Measurements from ENCODE around the gene ZNF17. TPM values are rescaled to one million over a fixed set of nuclear protein-coding genes. Genes with fewer than 3 reads are reported as not detected.

Gene ZNF17
- total and polyA plus RNA-seq, 2 experiments from 2014 or later: 2.6 to 10.7 TPM

DNA sequence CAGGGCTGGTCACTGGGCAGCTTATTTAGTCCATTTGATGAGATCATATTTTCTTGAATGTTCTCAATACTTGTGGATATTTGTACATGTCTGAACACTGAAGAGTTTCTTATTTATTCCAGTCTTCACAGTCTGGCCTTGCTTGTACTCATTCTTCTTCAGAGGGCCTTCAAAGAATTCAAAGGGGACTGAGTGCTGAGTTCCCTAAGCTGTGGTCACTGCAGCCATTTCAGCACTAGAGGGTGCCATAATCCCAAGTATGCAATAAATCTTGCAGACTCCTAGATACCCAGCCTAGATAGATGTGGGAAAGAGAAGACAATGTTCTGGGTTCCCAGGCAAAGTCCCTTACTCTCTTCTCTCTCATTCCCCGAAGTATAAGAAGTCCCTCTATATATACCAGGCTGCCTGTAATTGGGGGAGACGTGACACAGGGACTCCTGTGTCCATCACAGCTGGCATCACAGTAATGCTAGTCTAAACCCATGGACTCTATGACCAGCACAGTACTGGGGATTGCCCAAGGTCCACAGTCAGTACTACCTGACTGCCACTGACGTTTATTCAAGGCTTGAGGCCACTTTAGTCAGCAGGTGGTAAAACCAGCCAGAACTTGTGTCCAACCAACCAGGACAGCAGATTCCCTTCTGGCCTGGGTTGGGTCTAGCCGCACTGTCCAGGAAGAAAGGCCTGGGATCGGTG, 54.9 kb downstream of the ZNF17 start:
- DNase-seq (ENCODE audit: low spot score): peak; percentile 82
- H3K27me3 Mint-ChIP-seq (ENCODE audit: insufficient read depth, low read depth, poor library complexity): peaks cover 9% of the 10 kb centered on the region

DNA sequence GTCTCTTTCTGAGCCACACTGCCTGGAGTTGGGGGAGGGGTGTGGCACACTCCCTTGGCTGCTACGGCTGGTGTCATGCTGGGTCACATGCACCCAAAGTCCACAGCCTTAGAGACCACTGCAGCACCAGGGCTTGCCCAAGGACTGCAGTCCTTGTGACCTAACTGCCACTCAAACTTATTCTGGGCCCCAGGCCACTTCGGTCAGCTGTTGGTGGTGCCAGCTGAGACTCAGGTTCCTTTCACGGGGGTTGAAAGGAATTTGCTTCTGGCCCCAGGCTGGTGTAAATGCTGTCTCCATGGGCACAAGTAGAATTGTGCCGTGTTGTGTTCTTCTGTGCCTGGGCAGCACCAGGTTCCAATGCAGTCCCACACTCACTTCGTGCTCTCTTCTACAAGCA, 55.5 kb downstream of the ZNF17 start:
- peaks cover 72% of the 10 kb centered on the region for H3K36me3 Mint-ChIP-seq (ENCODE audit: low read depth)
- no peaks in the 10 kb centered on the region for H3K4me1 Mint-ChIP-seq
- ATAC-seq (no peak), DNase-seq (ENCODE audit: low spot score) (no peak)
- peaks cover 24% of the 10 kb centered on the region; the same call in 1 of the 2 replicates for H3K79me2 ChIP-seq (replicated peaks; ENCODE audit: insufficient read depth)
- H3K27ac ChIP-seq (ENCODE audit: low read depth): no peak overlapping the region
- no peaks in the 10 kb centered on the region for H3K4me1 ChIP-seq (ENCODE audit: insufficient read depth)
- H3K4me3 ChIP-seq: no peak overlapping the region
- H3K27me3 ChIP-seq (ENCODE audit: insufficient read depth): no peaks in the 10 kb centered on the region
- peaks cover 10% of the 10 kb centered on the region; the same call in 1 of the 2 replicates for H3K36me3 ChIP-seq (ENCODE audit: insufficient read depth)
- peaks cover 7% of the 10 kb centered on the region for H3K27me3 Mint-ChIP-seq (ENCODE audit: insufficient read depth, low read depth, poor library complexity)
- no peaks in the 10 kb centered on the region for H4K20me1 ChIP-seq (replicated peaks; ENCODE audit: insufficient read depth)
- no peak overlapping the region for H3K4me2 ChIP-seq
- H3K4me3 Mint-ChIP-seq: no peak overlapping the region
- H3K9me2 ChIP-seq (ENCODE audit: insufficient read depth): no peaks in the 10 kb centered on the region
- no peaks in the 10 kb centered on the region for H3F3A ChIP-seq (replicated peaks; ENCODE audit: low read depth)
- peaks cover 88% of the 10 kb centered on the region for H3K9me3 Mint-ChIP-seq
- H2AFZ ChIP-seq: no peak overlapping the region
- no peak overlapping the region for H3K27ac Mint-ChIP-seq
- TF ChIP-seq, protein P1, sequence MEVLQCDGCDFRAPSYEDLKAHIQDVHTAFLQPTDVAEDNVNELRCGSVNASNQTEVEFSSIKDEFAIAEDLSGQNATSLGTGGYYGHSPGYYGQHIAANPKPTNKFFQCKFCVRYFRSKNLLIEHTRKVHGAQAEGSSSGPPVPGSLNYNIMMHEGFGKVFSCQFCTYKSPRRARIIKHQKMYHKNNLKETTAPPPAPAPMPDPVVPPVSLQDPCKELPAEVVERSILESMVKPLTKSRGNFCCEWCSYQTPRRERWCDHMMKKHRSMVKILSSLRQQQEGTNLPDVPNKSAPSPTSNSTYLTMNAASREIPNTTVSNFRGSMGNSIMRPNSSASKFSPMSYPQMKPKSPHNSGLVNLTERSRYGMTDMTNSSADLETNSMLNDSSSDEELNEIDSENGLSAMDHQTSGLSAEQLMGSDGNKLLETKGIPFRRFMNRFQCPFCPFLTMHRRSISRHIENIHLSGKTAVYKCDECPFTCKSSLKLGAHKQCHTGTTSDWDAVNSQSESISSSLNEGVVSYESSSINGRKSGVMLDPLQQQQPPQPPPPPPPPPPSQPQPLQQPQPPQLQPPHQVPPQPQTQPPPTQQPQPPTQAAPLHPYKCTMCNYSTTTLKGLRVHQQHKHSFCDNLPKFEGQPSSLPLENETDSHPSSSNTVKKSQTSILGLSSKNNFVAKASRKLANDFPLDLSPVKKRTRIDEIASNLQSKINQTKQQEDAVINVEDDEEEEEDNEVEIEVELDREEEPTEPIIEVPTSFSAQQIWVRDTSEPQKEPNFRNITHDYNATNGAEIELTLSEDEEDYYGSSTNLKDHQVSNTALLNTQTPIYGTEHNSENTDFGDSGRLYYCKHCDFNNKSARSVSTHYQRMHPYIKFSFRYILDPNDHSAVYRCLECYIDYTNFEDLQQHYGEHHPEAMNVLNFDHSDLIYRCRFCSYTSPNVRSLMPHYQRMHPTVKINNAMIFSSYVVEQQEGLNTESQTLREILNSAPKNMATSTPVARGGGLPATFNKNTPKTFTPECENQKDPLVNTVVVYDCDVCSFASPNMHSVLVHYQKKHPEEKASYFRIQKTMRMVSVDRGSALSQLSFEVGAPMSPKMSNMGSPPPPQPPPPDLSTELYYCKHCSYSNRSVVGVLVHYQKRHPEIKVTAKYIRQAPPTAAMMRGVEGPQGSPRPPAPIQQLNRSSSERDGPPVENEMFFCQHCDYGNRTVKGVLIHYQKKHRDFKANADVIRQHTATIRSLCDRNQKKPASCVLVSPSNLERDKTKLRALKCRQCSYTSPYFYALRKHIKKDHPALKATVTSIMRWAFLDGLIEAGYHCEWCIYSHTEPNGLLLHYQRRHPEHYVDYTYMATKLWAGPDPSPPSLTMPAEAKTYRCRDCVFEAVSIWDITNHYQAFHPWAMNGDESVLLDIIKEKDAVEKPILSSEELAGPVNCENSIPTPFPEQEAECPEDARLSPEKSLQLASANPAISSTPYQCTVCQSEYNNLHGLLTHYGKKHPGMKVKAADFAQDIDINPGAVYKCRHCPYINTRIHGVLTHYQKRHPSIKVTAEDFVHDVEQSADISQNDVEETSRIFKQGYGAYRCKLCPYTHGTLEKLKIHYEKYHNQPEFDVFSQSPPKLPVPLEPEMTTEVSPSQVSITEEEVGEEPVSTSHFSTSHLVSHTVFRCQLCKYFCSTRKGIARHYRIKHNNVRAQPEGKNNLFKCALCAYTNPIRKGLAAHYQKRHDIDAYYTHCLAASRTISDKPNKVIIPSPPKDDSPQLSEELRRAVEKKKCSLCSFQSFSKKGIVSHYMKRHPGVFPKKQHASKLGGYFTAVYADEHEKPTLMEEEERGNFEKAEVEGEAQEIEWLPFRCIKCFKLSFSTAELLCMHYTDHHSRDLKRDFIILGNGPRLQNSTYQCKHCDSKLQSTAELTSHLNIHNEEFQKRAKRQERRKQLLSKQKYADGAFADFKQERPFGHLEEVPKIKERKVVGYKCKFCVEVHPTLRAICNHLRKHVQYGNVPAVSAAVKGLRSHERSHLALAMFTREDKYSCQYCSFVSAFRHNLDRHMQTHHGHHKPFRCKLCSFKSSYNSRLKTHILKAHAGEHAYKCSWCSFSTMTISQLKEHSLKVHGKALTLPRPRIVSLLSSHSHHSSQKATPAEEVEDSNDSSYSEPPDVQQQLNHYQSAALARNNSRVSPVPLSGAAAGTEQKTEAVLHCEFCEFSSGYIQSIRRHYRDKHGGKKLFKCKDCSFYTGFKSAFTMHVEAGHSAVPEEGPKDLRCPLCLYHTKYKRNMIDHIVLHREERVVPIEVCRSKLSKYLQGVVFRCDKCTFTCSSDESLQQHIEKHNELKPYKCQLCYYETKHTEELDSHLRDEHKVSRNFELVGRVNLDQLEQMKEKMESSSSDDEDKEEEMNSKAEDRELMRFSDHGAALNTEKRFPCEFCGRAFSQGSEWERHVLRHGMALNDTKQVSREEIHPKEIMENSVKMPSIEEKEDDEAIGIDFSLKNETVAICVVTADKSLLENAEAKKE (CRISPR knock-in tag; IDR thresholded peaks at IDR 0.05): no peak
- no peak for TF ChIP-seq JUNB (IDR thresholded peaks at IDR 0.05; ENCODE audit: unreplicated experiment)
- TF ChIP-seq ZNF114 (CRISPR knock-in tag; IDR thresholded peaks at IDR 0.05): no peak

More for the DNA sequence above, 54.9 kb downstream of the ZNF17 start:
- Histone ChIP-seq H3F3A (replicated peaks; ENCODE audit: low read depth) (no peaks in the 10 kb centered on the region), H3K9me2 (ENCODE audit: insufficient read depth) (no peaks in the 10 kb centered on the region), H4K20me1 (replicated peaks; ENCODE audit: insufficient read depth) (no peaks in the 10 kb centered on the region), H3K27ac (ENCODE audit: low read depth) (no peak overlapping the region), H3K79me2 (replicated peaks; ENCODE audit: insufficient read depth) (peaks cover 19% of the 10 kb centered on the region; the same call in 1 of the 2 replicates), H2AFZ (no peak overlapping the region), H3K27me3 (ENCODE audit: insufficient read depth) (no peaks in the 10 kb centered on the region), H3K36me3 (ENCODE audit: insufficient read depth) (peaks cover 10% of the 10 kb centered on the region; the same call in 1 of the 2 replicates), H3K4me2 (no peak overlapping the region), H3K4me1 (ENCODE audit: insufficient read depth) (no peaks in the 10 kb centered on the region), H3K4me3 (no peak overlapping the region)
- peak; percentile 90 for ATAC-seq
- no peaks in the 10 kb centered on the region for H3K4me1 Mint-ChIP-seq
- TF ChIP-seq, protein P2, sequence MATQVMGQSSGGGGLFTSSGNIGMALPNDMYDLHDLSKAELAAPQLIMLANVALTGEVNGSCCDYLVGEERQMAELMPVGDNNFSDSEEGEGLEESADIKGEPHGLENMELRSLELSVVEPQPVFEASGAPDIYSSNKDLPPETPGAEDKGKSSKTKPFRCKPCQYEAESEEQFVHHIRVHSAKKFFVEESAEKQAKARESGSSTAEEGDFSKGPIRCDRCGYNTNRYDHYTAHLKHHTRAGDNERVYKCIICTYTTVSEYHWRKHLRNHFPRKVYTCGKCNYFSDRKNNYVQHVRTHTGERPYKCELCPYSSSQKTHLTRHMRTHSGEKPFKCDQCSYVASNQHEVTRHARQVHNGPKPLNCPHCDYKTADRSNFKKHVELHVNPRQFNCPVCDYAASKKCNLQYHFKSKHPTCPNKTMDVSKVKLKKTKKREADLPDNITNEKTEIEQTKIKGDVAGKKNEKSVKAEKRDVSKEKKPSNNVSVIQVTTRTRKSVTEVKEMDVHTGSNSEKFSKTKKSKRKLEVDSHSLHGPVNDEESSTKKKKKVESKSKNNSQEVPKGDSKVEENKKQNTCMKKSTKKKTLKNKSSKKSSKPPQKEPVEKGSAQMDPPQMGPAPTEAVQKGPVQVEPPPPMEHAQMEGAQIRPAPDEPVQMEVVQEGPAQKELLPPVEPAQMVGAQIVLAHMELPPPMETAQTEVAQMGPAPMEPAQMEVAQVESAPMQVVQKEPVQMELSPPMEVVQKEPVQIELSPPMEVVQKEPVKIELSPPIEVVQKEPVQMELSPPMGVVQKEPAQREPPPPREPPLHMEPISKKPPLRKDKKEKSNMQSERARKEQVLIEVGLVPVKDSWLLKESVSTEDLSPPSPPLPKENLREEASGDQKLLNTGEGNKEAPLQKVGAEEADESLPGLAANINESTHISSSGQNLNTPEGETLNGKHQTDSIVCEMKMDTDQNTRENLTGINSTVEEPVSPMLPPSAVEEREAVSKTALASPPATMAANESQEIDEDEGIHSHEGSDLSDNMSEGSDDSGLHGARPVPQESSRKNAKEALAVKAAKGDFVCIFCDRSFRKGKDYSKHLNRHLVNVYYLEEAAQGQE (IDR thresholded peaks at IDR 0.05; ENCODE audit: unreplicated experiment): no peak
- TF ChIP-seq, protein P3, sequence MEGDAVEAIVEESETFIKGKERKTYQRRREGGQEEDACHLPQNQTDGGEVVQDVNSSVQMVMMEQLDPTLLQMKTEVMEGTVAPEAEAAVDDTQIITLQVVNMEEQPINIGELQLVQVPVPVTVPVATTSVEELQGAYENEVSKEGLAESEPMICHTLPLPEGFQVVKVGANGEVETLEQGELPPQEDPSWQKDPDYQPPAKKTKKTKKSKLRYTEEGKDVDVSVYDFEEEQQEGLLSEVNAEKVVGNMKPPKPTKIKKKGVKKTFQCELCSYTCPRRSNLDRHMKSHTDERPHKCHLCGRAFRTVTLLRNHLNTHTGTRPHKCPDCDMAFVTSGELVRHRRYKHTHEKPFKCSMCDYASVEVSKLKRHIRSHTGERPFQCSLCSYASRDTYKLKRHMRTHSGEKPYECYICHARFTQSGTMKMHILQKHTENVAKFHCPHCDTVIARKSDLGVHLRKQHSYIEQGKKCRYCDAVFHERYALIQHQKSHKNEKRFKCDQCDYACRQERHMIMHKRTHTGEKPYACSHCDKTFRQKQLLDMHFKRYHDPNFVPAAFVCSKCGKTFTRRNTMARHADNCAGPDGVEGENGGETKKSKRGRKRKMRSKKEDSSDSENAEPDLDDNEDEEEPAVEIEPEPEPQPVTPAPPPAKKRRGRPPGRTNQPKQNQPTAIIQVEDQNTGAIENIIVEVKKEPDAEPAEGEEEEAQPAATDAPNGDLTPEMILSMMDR (conservative IDR thresholded peaks at IDR 0.05; ENCODE audit: low read depth in 2 of 2): peak; percentile 75 to 77
- peak; percentile 34; the same call in 1 of the 2 replicates for TF ChIP-seq CREB1 (CRISPR knock-in tag; IDR thresholded peaks at IDR 0.05; ENCODE audit: low read depth)
- H3K36me3 Mint-ChIP-seq (ENCODE audit: low read depth): peaks cover 66% of the 10 kb centered on the region
- H3K9me3 Mint-ChIP-seq: peaks cover 87% of the 10 kb centered on the region
- H3K27ac Mint-ChIP-seq: no peak overlapping the region
- H3K4me3 Mint-ChIP-seq: no peak overlapping the region

Measured in GM23338 (cell line).